ENCODE results near the gene UBAP1L.
"Not testable (repeated sequence)": the region's sequence is repeated elsewhere in the genome, so short reads cannot be mapped to it uniquely, and the experiment has no call there.

The UBAP1L gene

DNA sequence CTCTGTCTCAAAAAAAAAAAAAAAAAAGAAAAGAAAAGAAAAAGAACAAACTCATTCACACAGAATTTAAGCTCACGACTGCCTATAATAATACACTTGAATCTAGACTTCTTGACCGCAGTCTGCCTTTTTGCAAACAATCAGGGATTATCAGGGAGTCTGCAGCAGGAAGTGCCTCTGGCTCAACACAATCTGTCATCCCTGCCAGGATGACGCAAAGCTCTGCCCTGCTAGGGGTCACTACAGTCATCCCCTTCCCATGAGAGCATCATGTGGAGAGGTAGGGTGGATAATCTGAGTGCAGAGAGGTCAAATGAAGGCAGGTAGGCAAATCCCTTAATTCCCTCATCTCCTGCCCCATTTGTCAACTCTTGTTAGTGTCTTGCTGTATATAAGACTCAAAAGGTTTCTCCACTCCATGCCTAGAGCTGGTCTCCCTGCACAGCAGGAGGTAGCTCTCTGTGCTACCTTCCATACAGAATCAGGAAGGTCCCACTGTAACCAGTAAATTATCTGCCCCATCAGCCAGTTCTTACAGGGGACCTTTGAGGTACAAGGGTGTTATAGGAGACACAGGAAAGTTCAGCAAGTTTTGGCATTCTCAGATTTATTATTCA is 4.2 kb downstream of the UBAP1L start:
- H3K4me1 Mint-ChIP-seq (ENCODE audit: low read depth) = no peaks in the 10 kb centered on the region
- H3K9me3 Mint-ChIP-seq = no peaks in the 10 kb centered on the region
- no peaks in the 10 kb centered on the region for H3K27me3 Mint-ChIP-seq
- H3K36me3 Mint-ChIP-seq (ENCODE audit: low read depth) = peaks cover 56% of the 10 kb centered on the region
- H3K27ac Mint-ChIP-seq = no peak overlapping the region
- no peak overlapping the region for H3K4me3 Mint-ChIP-seq

DNA sequence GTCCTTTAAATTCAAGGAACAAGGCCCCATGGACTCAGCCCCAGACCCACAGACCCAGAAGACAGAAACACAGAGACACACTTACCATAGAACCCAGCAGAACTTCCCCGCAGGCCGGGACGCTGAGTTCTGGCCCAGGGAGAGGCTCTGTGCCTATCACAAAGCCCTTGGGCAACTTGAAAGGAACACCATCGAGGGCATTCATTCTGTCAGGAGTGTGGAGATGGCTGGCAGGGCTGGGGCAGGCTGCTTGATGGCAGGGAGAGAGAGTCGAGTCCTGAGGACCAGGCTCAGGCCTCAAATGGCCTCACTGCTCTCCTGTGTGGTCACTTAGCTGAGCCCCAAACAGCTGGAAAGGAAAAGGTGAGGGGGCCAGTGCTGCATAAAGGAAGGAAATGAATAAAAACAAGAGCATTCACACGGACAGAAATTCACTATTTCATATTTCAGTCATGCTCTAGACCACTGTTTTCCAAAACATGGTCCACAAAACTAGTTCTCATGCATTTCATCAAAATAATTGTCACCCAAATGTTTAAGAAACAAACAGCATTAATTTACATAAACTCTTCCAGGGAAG is 8.9 kb downstream of the UBAP1L start:
- Mint-ChIP-seq H3K36me3 (ENCODE audit: low read depth) (peaks cover 45% of the 10 kb centered on the region), H3K27me3 (no peaks in the 10 kb centered on the region), H3K4me3 (no peak overlapping the region), H3K9me3 (no peaks in the 10 kb centered on the region), H3K27ac (no peak overlapping the region), H3K4me1 (ENCODE audit: low read depth) (no peaks in the 10 kb centered on the region)

DNA sequence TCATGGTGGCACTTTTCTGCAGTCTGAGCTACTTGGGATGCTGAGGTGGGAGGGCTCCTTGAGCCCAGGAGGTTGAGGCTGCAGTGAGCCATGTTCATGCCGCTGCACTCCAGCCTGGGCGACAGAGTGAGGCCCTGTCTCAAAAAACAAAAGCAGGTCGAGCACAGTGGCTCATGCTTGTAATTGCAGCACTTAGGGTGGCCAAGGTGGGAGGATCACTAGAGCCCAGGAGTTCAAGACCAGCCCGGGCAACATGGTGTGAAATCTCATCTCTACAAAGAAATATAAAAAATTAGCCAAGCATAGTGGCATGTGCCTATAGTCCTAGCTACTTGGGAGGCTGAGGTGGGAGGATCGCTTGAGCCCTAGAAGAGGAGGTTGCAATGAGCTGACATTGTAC is 10.0 kb downstream of the UBAP1L start:
- no peaks in the 10 kb centered on the region for H3K9me3 Mint-ChIP-seq
- H3K4me1 Mint-ChIP-seq (ENCODE audit: low read depth) = no peaks in the 10 kb centered on the region
- no peak overlapping the region for H3K27ac Mint-ChIP-seq
- H3K27me3 Mint-ChIP-seq = no peaks in the 10 kb centered on the region
- peaks cover 49% of the 10 kb centered on the region for H3K36me3 Mint-ChIP-seq (ENCODE audit: low read depth)
- no peak overlapping the region for H3K4me3 Mint-ChIP-seq

- no peaks in the 10 kb centered on the region for H3K9me3 Mint-ChIP-seq
- H3K4me3 Mint-ChIP-seq = no peak overlapping the region
- no peaks in the 10 kb centered on the region for H3K4me1 Mint-ChIP-seq (ENCODE audit: low read depth)
- no peak overlapping the region for H3K27ac Mint-ChIP-seq
- peaks cover 55% of the 10 kb centered on the region for H3K36me3 Mint-ChIP-seq (ENCODE audit: low read depth)
- no peaks in the 10 kb centered on the region for H3K27me3 Mint-ChIP-seq
These were observed 12.1 kb downstream of the UBAP1L start for GRCh38 chr15:65102912-65103311.

DNA sequence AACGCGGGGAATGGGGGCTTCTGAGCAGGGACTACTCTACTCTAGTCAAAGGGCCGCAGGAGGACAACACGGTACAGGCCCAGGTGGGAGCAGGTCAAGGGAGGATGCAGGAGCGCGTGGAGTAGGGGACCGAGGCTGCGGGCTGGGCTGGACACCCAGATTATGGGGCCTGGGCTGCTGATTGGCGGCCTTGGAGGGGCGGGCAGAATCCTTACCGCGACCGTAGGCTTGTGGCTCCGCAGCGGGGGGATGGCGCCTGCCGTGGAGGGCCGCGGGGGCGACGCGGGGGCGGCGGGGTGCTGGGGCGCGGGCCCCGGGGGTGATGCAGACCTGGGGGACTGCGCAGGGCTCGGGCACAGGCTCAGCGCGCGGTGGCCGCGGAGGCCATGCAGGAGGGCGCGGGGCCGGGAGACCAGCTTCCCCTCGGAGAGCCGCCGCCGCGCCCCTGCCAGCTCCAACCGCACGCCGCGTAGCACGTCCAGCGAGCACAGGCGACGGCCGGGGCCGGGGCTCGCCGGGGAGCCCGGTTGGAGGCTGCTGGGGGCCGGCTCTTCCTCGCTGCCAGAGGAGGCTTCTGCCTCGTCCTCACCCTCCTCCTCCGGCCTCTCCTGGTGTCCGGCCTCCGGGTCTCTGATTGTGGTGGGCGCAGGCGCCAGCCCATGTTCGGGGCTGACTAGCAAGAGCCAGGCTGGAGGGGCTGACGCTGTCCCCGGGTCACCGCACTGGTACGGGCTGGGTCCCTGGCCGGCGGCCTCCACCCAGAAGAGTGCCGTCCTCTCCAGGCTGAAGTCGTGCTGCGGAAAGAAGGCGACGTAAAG is 12.9 kb downstream of the UBAP1L start:
- H3K4me3 Mint-ChIP-seq = no peak overlapping the region

DNA sequence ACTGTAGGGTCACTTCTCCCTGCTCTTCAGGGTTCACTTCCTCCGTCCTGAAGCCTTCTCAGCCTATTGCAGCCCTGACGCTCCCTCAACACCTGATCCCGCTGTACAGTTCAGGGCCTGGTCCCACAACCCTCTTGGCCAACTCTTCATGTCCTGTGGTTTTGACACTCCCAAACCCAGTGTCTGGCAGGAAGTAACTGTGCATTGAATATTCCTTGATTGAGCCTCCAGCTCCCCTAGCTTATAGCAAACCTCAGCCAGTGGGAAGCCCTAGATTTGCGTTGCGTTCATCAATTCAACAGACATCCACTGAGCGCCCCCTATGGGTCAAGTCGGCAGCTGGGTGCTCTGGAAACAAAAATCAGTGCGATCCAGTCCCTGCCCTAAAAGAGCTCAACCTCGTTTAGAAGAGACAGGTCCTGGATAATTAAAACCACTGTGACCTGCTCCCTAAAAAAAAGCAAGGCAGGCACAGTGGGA is 13.5 kb downstream of the UBAP1L start:
- no peaks in the 10 kb centered on the region for H3K27me3 Mint-ChIP-seq
- H3K9me3 Mint-ChIP-seq = no peaks in the 10 kb centered on the region
- no peaks in the 10 kb centered on the region for H3K4me1 Mint-ChIP-seq (ENCODE audit: low read depth)
- peaks cover 58% of the 10 kb centered on the region for H3K36me3 Mint-ChIP-seq (ENCODE audit: low read depth)
- H3K27ac Mint-ChIP-seq = no peak overlapping the region
- H3K4me3 Mint-ChIP-seq = no peak overlapping the region

More for the DNA sequence above, 12.9 kb downstream of the UBAP1L start:
- H3K27me3 Mint-ChIP-seq = no peaks in the 10 kb centered on the region
- peaks cover 55% of the 10 kb centered on the region for H3K36me3 Mint-ChIP-seq (ENCODE audit: low read depth)
- H3K4me1 Mint-ChIP-seq (ENCODE audit: low read depth) = no peaks in the 10 kb centered on the region
- no peak overlapping the region for H3K27ac Mint-ChIP-seq
- no peaks in the 10 kb centered on the region for H3K9me3 Mint-ChIP-seq

- Mint-ChIP-seq H3K9me3 (no peaks in the 10 kb centered on the region), H3K4me1 (ENCODE audit: low read depth) (no peaks in the 10 kb centered on the region), H3K27me3 (no peaks in the 10 kb centered on the region), H3K27ac (no peak overlapping the region), H3K4me3 (no peak overlapping the region), H3K36me3 (ENCODE audit: low read depth) (peaks cover 53% of the 10 kb centered on the region)
These were observed 14.6 kb downstream of the UBAP1L start for GRCh38 chr15:65100442-65100841.

DNA sequence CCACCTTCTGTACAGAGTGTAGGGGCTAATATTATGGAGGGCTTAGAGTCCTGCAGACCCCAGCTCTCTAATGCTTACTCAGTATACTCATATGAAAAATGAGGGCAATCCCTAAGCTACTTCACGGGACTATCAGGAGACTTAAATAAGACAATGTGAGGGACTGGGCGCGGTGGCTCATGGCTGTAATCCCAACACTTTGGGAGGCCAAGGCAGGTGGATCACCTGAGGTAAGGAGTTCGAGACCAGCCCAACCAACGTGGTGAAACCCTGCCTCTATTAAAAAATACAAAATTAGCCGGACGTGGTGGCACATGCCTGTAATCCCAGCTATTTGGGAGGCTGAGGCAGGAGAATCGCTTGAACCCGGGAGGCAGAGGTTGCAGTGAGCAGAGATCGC is 15.2 kb downstream of the UBAP1L start:
- not testable (repeated sequence) for H3K9me3 Mint-ChIP-seq; H3K27ac Mint-ChIP-seq; H3K4me3 Mint-ChIP-seq; H3K27me3 Mint-ChIP-seq; H3K4me1 Mint-ChIP-seq (ENCODE audit: low read depth)
- peaks cover 53% of the 10 kb centered on the region for H3K36me3 Mint-ChIP-seq (ENCODE audit: low read depth)

- Mint-ChIP-seq H3K4me1 (ENCODE audit: low read depth) (no peaks in the 10 kb centered on the region), H3K27ac (no peak overlapping the region), H3K27me3 (no peaks in the 10 kb centered on the region), H3K9me3 (no peaks in the 10 kb centered on the region), H3K4me3 (no peak overlapping the region), H3K36me3 (ENCODE audit: low read depth) (peaks cover 50% of the 10 kb centered on the region)
These were observed 15.7 kb downstream of the UBAP1L start for GRCh38 chr15:65099336-65099735.

DNA sequence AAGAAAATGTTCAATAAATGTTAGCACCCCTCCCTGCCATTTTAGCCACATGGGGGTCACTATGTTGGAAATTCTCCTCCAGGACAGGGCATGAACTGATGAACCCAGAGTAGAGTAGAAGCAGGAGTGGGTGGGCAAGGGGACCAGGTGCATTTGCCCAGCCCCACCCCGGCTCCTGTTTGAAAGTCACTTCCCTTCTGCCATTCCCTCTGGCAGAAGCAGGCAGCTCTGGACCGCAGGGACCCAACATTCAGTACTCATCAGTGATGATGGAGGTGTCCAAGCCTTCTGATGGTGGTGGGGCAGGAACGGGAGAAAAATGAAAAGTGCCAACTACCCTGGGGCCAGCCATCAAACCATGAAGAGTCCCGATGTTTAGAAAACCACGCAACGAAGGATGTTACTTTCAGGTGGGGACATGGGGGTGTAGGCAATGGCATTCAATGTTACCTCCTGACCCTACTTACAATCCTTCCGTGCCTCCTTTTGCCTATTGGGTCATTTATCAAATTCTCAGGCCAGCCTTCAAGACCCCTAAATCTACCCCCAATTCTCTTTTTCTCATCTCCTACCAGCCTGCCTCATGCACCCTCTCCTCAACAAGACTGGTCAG is 17.2 kb downstream of the UBAP1L start:
- no peaks in the 10 kb centered on the region for H3K27me3 Mint-ChIP-seq
- H3K36me3 Mint-ChIP-seq (ENCODE audit: low read depth) = peaks cover 38% of the 10 kb centered on the region
- no peaks in the 10 kb centered on the region for H3K4me1 Mint-ChIP-seq (ENCODE audit: low read depth)
- no peaks in the 10 kb centered on the region for H3K9me3 Mint-ChIP-seq
- H3K4me3 Mint-ChIP-seq = no peak overlapping the region
- H3K27ac Mint-ChIP-seq = no peak overlapping the region

DNA sequence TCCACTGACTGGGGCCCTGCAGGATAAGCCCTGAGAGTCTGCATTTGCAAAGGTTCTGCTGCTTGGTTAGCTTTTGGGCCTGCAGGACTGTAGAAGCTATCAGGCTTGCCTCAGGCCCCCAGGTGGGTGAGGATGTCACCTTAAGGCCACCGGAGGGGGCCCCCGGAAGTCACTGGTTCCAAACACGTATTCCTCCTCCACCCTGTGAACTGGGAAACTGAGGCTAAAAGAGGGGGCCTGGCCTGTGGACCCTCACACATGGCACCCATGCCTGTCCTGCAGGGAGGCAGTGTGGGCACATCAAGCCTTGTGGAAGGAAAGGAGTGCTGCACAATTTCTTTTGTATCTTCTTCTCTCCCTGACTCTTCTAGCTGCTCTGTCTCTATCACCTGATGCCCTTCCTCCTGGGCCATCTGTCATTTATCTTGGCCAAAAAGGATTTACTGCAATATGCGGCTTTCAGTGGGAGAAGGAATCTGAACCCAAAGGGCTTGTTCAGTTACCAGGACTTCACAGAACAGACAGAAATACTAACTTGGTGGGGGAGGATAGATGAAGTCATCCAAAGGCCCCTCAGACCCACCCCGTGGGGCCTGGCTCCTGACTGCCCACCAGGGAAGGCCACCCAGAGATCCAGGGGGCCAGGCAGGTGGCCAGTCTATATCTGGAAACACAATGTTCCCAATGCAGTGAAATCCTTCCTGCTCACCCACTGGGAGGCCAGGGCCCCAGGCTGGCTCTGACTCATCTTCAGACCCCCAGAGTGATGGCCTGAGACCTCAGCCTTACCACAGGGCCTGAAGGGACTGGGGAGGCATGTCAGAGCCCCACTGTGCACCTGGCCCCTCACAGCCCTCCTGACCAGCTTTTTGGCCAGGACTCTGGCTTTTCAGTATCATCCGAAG is 18.3 kb downstream of the UBAP1L start:
- H3K4me1 Mint-ChIP-seq (ENCODE audit: low read depth) = no peaks in the 10 kb centered on the region
- no peak overlapping the region for H3K27ac Mint-ChIP-seq
- no peaks in the 10 kb centered on the region for H3K9me3 Mint-ChIP-seq
- H3K27me3 Mint-ChIP-seq = no peaks in the 10 kb centered on the region
- peaks cover 37% of the 10 kb centered on the region for H3K36me3 Mint-ChIP-seq (ENCODE audit: low read depth)
- no peak overlapping the region for H3K4me3 Mint-ChIP-seq

DNA sequence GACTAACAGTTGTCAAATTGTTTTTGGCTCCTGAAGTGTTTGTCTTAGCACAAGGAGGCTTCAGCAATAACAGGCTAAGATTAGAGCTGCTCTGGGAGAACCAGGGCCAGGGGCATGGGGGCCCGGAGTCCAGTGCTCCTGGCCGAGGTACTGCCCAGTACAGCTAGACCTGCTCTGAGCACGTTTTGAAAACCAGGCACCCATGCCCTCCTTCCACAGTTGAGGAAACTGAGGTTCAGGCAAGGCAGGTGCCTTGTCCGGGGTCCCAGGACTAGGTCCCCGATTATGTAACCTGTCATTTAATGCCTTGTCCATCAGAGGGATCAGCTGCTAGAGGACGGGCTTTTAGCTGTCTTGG is 19.3 kb downstream of the UBAP1L start:
- no peaks in the 10 kb centered on the region for H3K27me3 Mint-ChIP-seq
- no peaks in the 10 kb centered on the region for H3K9me3 Mint-ChIP-seq
- H3K4me3 Mint-ChIP-seq = no peak overlapping the region
- H3K36me3 Mint-ChIP-seq (ENCODE audit: low read depth) = peaks cover 28% of the 10 kb centered on the region
- no peak overlapping the region for H3K27ac Mint-ChIP-seq
- no peaks in the 10 kb centered on the region for H3K4me1 Mint-ChIP-seq (ENCODE audit: low read depth)

DNA sequence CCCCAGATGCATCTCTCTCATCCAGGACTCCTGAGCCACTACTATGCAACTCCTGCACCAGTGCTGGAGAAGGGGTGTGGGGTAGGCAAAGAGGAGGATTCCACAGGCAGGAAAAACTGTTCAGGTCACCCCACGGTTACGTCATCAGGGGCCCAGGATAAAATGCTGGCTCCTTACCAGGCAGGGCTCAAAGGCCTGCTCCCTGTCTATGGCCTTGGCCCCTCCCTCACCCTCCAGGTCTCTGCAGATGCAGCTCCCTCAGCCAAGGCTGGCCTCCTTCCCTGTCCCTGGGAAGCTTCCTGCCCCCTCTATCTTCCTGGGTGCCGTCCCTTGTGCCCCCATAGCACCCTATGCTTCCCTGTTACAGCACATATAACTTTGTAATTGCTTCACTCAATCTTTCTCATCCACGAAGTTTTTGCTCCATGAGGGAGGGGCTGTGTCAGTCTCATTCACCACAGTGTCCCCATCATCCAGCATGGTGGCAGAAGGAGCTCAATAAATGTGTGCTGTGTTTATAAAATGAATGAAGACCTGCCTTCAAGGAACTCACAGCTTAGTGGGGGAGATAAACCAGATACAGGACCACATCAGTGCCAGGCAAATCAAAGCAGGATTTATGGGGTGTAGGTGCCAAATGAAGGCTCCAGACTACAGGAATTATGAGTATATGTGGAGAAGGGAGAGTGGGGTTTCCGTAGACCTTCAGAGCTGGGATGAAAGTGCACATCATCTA is 19.8 kb downstream of the UBAP1L start:
- Mint-ChIP-seq H3K4me1 (ENCODE audit: low read depth) (no peaks in the 10 kb centered on the region), H3K4me3 (no peak overlapping the region), H3K36me3 (ENCODE audit: low read depth) (peaks cover 23% of the 10 kb centered on the region), H3K27ac (no peak overlapping the region), H3K9me3 (no peaks in the 10 kb centered on the region), H3K27me3 (no peaks in the 10 kb centered on the region)

Measured in stimulated activated naive CD8-positive, alpha-beta T cell treated with anti-CD3 and anti-CD28 coated beads, Interleukin-15, Interleukin-2, amounts not matched to agents 100 ng/mL and 50 ng/mL, for 24 hours (primary cell).